ENCODE measurements around the gene PTPN2.

PTPN2 gene

GRCh38 chr18:12754511-12754910 lies 129.5 kb downstream of the PTPN2 start:
- H3K9ac ChIP-seq (ENCODE audit: low read length), result no peak overlapping the region
- no peaks in the 10 kb centered on the region for H3K9me3 ChIP-seq (ENCODE audit: control insufficient read depth, insufficient read depth, low read depth, low read length)
- H3K27me3 ChIP-seq (ENCODE audit: control insufficient read depth, insufficient read depth, low read length), result no peaks in the 10 kb centered on the region
- no peaks in the 10 kb centered on the region for H3K4me1 ChIP-seq (ENCODE audit: control insufficient read depth, insufficient read depth, low read length)
- no peak overlapping the region for H3K27ac ChIP-seq (ENCODE audit: low read depth, low read length)
- H3K4me3 ChIP-seq (ENCODE audit: low read depth, low read length), result no peak overlapping the region
- H3K36me3 ChIP-seq (ENCODE audit: control insufficient read depth, insufficient read depth, low read length), result no peaks in the 10 kb centered on the region

- Histone ChIP-seq H3K36me3 (ENCODE audit: control insufficient read depth, insufficient read depth, low read length) (no peaks in the 10 kb centered on the region), H3K4me1 (ENCODE audit: control insufficient read depth, insufficient read depth, low read length) (no peaks in the 10 kb centered on the region), H3K27ac (ENCODE audit: low read depth, low read length) (no peak overlapping the region)
Measured at GRCh38 chr18:12751891-12752290, 132.1 kb downstream of the PTPN2 start.

GRCh38 chr18:12751503-12751884 lies 132.5 kb downstream of the PTPN2 start:
- Histone ChIP-seq H3K4me1 (ENCODE audit: control insufficient read depth, insufficient read depth, low read length) (no peaks in the 10 kb centered on the region), H3K27ac (ENCODE audit: low read depth, low read length) (no peak overlapping the region), H3K4me3 (ENCODE audit: low read depth, low read length) (no peak overlapping the region), H3K36me3 (ENCODE audit: control insufficient read depth, insufficient read depth, low read length) (no peaks in the 10 kb centered on the region), H3K9ac (ENCODE audit: low read length) (no peak overlapping the region), H3K9me3 (ENCODE audit: control insufficient read depth, insufficient read depth, low read depth, low read length) (no peaks in the 10 kb centered on the region), H3K27me3 (ENCODE audit: control insufficient read depth, insufficient read depth, low read length) (no peaks in the 10 kb centered on the region)

More at GRCh38 chr18:12751891-12752290, 132.1 kb downstream of the PTPN2 start:
- Histone ChIP-seq H3K9ac (ENCODE audit: low read length) (no peak overlapping the region), H3K9me3 (ENCODE audit: control insufficient read depth, insufficient read depth, low read depth, low read length) (no peaks in the 10 kb centered on the region), H3K27me3 (ENCODE audit: control insufficient read depth, insufficient read depth, low read length) (no peaks in the 10 kb centered on the region), H3K4me3 (ENCODE audit: low read depth, low read length) (no peak overlapping the region)

GRCh38 chr18:12750715-12751502 lies 133.1 kb downstream of the PTPN2 start:
- Histone ChIP-seq H3K9me3 (ENCODE audit: control insufficient read depth, insufficient read depth, low read depth, low read length) (no peaks in the 10 kb centered on the region), H3K4me1 (ENCODE audit: control insufficient read depth, insufficient read depth, low read length) (no peaks in the 10 kb centered on the region), H3K27me3 (ENCODE audit: control insufficient read depth, insufficient read depth, low read length) (no peaks in the 10 kb centered on the region), H3K27ac (ENCODE audit: low read depth, low read length) (no peak overlapping the region), H3K36me3 (ENCODE audit: control insufficient read depth, insufficient read depth, low read length) (no peaks in the 10 kb centered on the region), H3K9ac (ENCODE audit: low read length) (no peak overlapping the region), H3K4me3 (ENCODE audit: low read depth, low read length) (no peak overlapping the region)

DNA sequence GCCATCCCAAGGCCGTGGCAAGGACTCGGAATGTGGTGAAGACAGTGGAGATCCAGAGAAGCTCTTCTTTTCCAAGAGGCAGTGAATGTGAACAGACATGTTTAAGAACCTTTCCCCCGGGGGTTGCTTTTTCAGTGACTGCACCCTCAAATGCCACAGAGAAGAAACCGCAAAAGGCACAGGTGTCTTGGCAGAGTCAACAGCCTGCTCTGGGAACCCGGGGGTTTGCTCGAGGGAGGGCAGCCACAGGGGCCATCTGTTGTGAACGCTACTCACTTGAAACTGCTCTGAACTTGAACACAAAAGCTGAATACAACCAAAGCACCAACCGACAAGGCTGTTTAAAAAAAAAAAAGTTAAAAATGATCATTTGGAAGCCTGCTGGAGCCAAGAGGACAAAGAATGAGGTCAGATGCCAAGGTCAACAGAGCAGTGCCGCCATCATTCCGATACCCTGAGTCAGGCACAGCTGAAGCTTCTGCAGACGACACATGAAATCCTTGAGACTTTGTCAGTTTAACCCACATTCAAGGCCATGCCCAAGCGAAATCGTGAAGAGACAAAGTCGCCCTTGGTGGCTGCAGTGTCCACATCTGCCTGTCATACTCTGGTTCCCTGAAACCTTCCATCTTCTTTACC lies 133.8 kb downstream of the PTPN2 start:
- no peaks in the 10 kb centered on the region for H3K27me3 ChIP-seq (ENCODE audit: control insufficient read depth, insufficient read depth, low read length)
- no peaks in the 10 kb centered on the region for H3K4me1 ChIP-seq (ENCODE audit: control insufficient read depth, insufficient read depth, low read length)
- no peak overlapping the region for H3K9ac ChIP-seq (ENCODE audit: low read length)
- no peak overlapping the region for H3K4me3 ChIP-seq (ENCODE audit: low read depth, low read length)
- no peaks in the 10 kb centered on the region for H3K36me3 ChIP-seq (ENCODE audit: control insufficient read depth, insufficient read depth, low read length)
- no peaks in the 10 kb centered on the region for H3K9me3 ChIP-seq (ENCODE audit: control insufficient read depth, insufficient read depth, low read depth, low read length)
- H3K27ac ChIP-seq (ENCODE audit: low read depth, low read length), result no peak overlapping the region

GRCh38 chr18:12749121-12749520 lies 134.9 kb downstream of the PTPN2 start:
- no peak overlapping the region for H3K27ac ChIP-seq (ENCODE audit: low read depth, low read length)
- no peak overlapping the region for H3K9ac ChIP-seq (ENCODE audit: low read length)
- no peak overlapping the region for H3K4me3 ChIP-seq (ENCODE audit: low read depth, low read length)
- no peaks in the 10 kb centered on the region for H3K9me3 ChIP-seq (ENCODE audit: control insufficient read depth, insufficient read depth, low read depth, low read length)
- H3K4me1 ChIP-seq (ENCODE audit: control insufficient read depth, insufficient read depth, low read length), result no peaks in the 10 kb centered on the region
- no peaks in the 10 kb centered on the region for H3K27me3 ChIP-seq (ENCODE audit: control insufficient read depth, insufficient read depth, low read length)
- H3K36me3 ChIP-seq (ENCODE audit: control insufficient read depth, insufficient read depth, low read length), result no peaks in the 10 kb centered on the region

- Histone ChIP-seq H3K27me3 (ENCODE audit: control insufficient read depth, insufficient read depth, low read length) (no peaks in the 10 kb centered on the region), H3K4me3 (ENCODE audit: low read depth, low read length) (no peak overlapping the region), H3K9me3 (ENCODE audit: control insufficient read depth, insufficient read depth, low read depth, low read length) (no peaks in the 10 kb centered on the region), H3K27ac (ENCODE audit: low read depth, low read length) (no peak overlapping the region), H3K36me3 (ENCODE audit: control insufficient read depth, insufficient read depth, low read length) (no peaks in the 10 kb centered on the region), H3K9ac (ENCODE audit: low read length) (no peak overlapping the region), H3K4me1 (ENCODE audit: control insufficient read depth, insufficient read depth, low read length) (no peaks in the 10 kb centered on the region)
Measured at GRCh38 chr18:12748671-12749070, 135.4 kb downstream of the PTPN2 start.

DNA sequence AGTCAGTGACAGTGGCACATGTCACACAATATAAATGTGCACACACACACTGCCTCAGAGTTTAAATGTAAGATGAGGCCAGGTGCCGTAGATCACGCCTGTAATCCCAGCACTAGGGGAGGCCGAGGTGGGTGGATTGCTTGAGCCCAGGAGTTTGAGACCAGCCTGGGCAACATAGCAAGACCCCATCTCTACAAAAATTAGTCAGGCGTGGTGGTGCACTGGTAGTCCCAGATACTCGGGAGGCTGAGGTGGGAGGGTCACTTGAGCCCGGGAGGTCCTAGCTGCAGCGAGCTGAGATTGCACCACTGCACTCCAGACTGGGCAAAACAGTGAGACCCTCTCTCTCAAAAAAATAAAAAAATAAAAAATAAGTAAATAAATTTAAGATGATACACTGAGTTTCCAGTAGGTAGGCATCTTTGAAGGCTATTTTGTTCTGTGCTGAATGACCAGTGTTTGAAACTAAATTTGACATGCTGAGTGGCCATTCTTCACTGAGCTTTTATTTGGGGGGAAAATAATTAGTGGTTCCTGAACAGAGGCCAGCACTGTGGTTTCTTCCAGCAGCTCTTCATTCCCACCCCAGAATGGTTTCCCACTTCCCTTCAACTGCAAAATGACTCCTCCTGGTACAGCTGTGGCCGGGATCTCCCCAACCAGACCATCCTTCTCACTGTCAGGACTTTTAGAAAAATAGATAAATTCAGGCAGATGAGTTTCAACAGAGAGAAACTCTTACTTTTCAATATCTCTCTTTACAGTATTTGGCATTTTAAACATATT lies 136.3 kb downstream of the PTPN2 start:
- Histone ChIP-seq H3K36me3 (ENCODE audit: control insufficient read depth, insufficient read depth, low read length) (no peaks in the 10 kb centered on the region), H3K4me1 (ENCODE audit: control insufficient read depth, insufficient read depth, low read length) (no peaks in the 10 kb centered on the region), H3K27ac (ENCODE audit: low read depth, low read length) (no peak overlapping the region), H3K27me3 (ENCODE audit: control insufficient read depth, insufficient read depth, low read length) (no peaks in the 10 kb centered on the region), H3K9me3 (ENCODE audit: control insufficient read depth, insufficient read depth, low read depth, low read length) (no peaks in the 10 kb centered on the region), H3K4me3 (ENCODE audit: low read depth, low read length) (no peak overlapping the region), H3K9ac (ENCODE audit: low read length) (no peak overlapping the region)

- Histone ChIP-seq H3K9me3 (ENCODE audit: control insufficient read depth, insufficient read depth, low read depth, low read length) (0 out of 2 replicates have a peak, but pooled peaks cover 3% of the 10 kb centered on the region), H3K27me3 (ENCODE audit: control insufficient read depth, insufficient read depth, low read length) (no peaks in the 10 kb centered on the region), H3K27ac (ENCODE audit: low read depth, low read length) (no peak overlapping the region), H3K36me3 (ENCODE audit: control insufficient read depth, insufficient read depth, low read length) (no peaks in the 10 kb centered on the region), H3K4me3 (ENCODE audit: low read depth, low read length) (no peak overlapping the region), H3K9ac (ENCODE audit: low read length) (no peak overlapping the region), H3K4me1 (ENCODE audit: control insufficient read depth, insufficient read depth, low read length) (no peaks in the 10 kb centered on the region)
Measured at GRCh38 chr18:12745095-12745795, 138.8 kb downstream of the PTPN2 start.

GRCh38 chr18:12744103-12744502 lies 139.9 kb downstream of the PTPN2 start:
- Histone ChIP-seq H3K27ac (ENCODE audit: low read depth, low read length) (no peak overlapping the region), H3K9me3 (ENCODE audit: control insufficient read depth, insufficient read depth, low read depth, low read length) (0 out of 2 replicates have a peak, but pooled peaks cover 3% of the 10 kb centered on the region), H3K36me3 (ENCODE audit: control insufficient read depth, insufficient read depth, low read length) (no peaks in the 10 kb centered on the region), H3K4me3 (ENCODE audit: low read depth, low read length) (no peak overlapping the region), H3K4me1 (ENCODE audit: control insufficient read depth, insufficient read depth, low read length) (no peaks in the 10 kb centered on the region), H3K9ac (ENCODE audit: low read length) (no peak overlapping the region), H3K27me3 (ENCODE audit: control insufficient read depth, insufficient read depth, low read length) (no peaks in the 10 kb centered on the region)
